CD14-positive monocyte (primary cell): ENCODE data around the gene TMEM244. TPM values are rescaled to one million over a fixed set of nuclear protein-coding genes. Genes with fewer than 3 reads are reported as not detected.
A peak's percentile ranks its signal among the peaks of the same experiment; 100 is the strongest.
"Not testable (repeated sequence)": the region's sequence is repeated elsewhere in the genome, so short reads cannot be mapped to it uniquely, and the experiment has no call there.

Experiments used
- DNase-seq, 3 donors: peaks; one replicate each; pipeline ENCODE4 v3.0.0-alpha.2; 2011 to 2022
- H2AFZ ChIP-seq: 2 replicates; pipeline ENCODE4 v1.6.0; 2012; ENCODE audit warnings: mild to moderate bottlenecking, low read depth, low read length, inconsistent platforms; ENCODE audit not compliant: insufficient read depth, poor library complexity, severe bottlenecking
- H3K27ac ChIP-seq, 2 donors: 1 replicate in 1 of 2; 2 replicates in 1 of 2; pipeline ENCODE4 v1.5.1; 2012 to 2013; ENCODE audit warnings: low read length in 2 of 2, control low read depth in 1 of 2, inconsistent platforms in 1 of 2, low read depth in 1 of 2, mild to moderate bottlenecking in 1 of 2
- H3K27me3 ChIP-seq, 2 donors: one replicate each; pipeline versions ENCODE4 v1.6.0 to v1.6.1; 2011 to 2013; ENCODE audit warnings: low read length in 2 of 2; ENCODE audit not compliant: control insufficient read depth in 2 of 2, insufficient read depth in 2 of 2
- H3K36me3 ChIP-seq, 2 donors: replicated peaks in 1 of 2; 1 replicate in 1 of 2; 2 replicates in 1 of 2; pipeline versions ENCODE4 v1.5.1 to v1.6.1; 2012 to 2013; ENCODE audit warnings: low read length in 2 of 2, control low read depth in 1 of 2, inconsistent platforms in 1 of 2, mild to moderate bottlenecking in 1 of 2; ENCODE audit not compliant: insufficient read depth in 2 of 2, control insufficient read depth in 1 of 2
- H3K4me1 ChIP-seq, 2 donors: 1 replicate in 1 of 2; 2 replicates in 1 of 2; pipeline versions ENCODE4 v1.5.1 to v1.6.1; 2012 to 2013; ENCODE audit warnings: low read length in 2 of 2, control low read depth in 1 of 2, inconsistent platforms in 1 of 2, mild to moderate bottlenecking in 1 of 2, moderate library complexity in 1 of 2; ENCODE audit not compliant: insufficient read depth in 2 of 2, control insufficient read depth in 1 of 2
- H3K4me2 ChIP-seq: replicated peaks from 2 replicates; pipeline ENCODE3; 2012; ENCODE audit warnings: low read length, moderate library complexity, mild to moderate bottlenecking; ENCODE audit not compliant: poor library complexity, severe bottlenecking; ENCODE audit errors: extremely low read depth
- H3K4me3 ChIP-seq, 3 experiments: fragments of 200-600 bp in 1 of 3; sonication (generic) in 1 of 3; replicated peaks in 1 of 3; 1 replicate in 2 of 3; 2 replicates in 1 of 3; pipeline ENCODE4 v1.5.1; 2011 to 2013; ENCODE audit warnings: low read length in 3 of 3, mild to moderate bottlenecking in 3 of 3, control low read depth in 2 of 3, low read depth in 2 of 3, inconsistent platforms in 1 of 3, moderate library complexity in 1 of 3
- H3K79me2 ChIP-seq: 2 replicates; pipeline ENCODE4 v1.6.0; 2012; ENCODE audit warnings: mild to moderate bottlenecking, control low read depth, inconsistent platforms, low read length, moderate library complexity; ENCODE audit not compliant: insufficient read depth
- H3K9ac ChIP-seq: 2 replicates; pipeline ENCODE4 v1.6.0; 2017; ENCODE audit warnings: low read length, mild to moderate bottlenecking; ENCODE audit not compliant: insufficient read depth, poor library complexity, severe bottlenecking
- H3K9me3 ChIP-seq, 2 donors: replicated peaks in 1 of 2; 1 replicate in 1 of 2; 2 replicates in 1 of 2; pipeline versions ENCODE4 v1.5.1 to v1.6.1; 2012 to 2013; ENCODE audit warnings: low read length in 2 of 2, control low read depth in 1 of 2; ENCODE audit not compliant: control insufficient read depth in 1 of 2, insufficient read depth in 1 of 2
- H4K20me1 ChIP-seq: 2 replicates; pipeline ENCODE4 v1.6.0; 2012; ENCODE audit warnings: mild to moderate bottlenecking, low read length, control low read depth, moderate library complexity; ENCODE audit not compliant: insufficient read depth
- H3K27ac Mint-ChIP-seq, 7 donors: one replicate each; pipeline ENCODE4 v1.8.0; 2020; ENCODE audit warnings: mild to moderate bottlenecking in 7 of 7, mixed read lengths in 7 of 7, moderate library complexity in 6 of 7, inconsistent platforms in 2 of 7
- H3K27me3 Mint-ChIP-seq, 3 donors: one replicate each; pipeline ENCODE4 v1.8.0; 2021 to 2022; ENCODE audit warnings: low read depth in 3 of 3, mild to moderate bottlenecking in 3 of 3, mixed read lengths in 3 of 3, moderate library complexity in 3 of 3, inconsistent platforms in 1 of 3
- H3K36me3 Mint-ChIP-seq, 2 donors: one replicate each; pipeline ENCODE4 v1.8.0; 2020; ENCODE audit warnings: mixed read lengths in 2 of 2, inconsistent platforms in 1 of 2, mild to moderate bottlenecking in 1 of 2
- H3K4me1 Mint-ChIP-seq: one replicate; pipeline ENCODE4 v1.8.0; 2020; ENCODE audit warnings: mild to moderate bottlenecking, mixed read lengths
- H3K4me3 Mint-ChIP-seq, 2 donors: one replicate each; pipeline ENCODE4 v1.8.0; 2020; ENCODE audit warnings: mild to moderate bottlenecking in 2 of 2, mixed read lengths in 2 of 2, moderate library complexity in 1 of 2
- H3K9me3 Mint-ChIP-seq, 7 donors: one replicate each; pipeline ENCODE4 v1.8.0; 2020 to 2022; ENCODE audit warnings: mixed read lengths in 7 of 7, mild to moderate bottlenecking in 6 of 7, moderate library complexity in 6 of 7, inconsistent platforms in 2 of 7
- WGBS: methylation state at CpG from one replicate; pipeline ENCODE4 v1.1.5; 2013; ENCODE audit warnings: missing lambda C conversion rate; ENCODE audit not compliant: insufficient coverage; 5-methylcytosine and 5-hydroxymethylcytosine counted together
- intact Hi-C, 2 donors: fragments of 100-400 bp; cut with micrococcal nuclease; formaldehyde crosslinking; loops; one replicate each; pipeline versions ENCODE4 v1.15.0 to v1.15.1; 2023
- polyA plus RNA-seq, 3 donors: library from polyadenylated mRNA; depleted of rRNA in 1 of 3; unstranded in 2 of 3; stranded (reverse) in 1 of 3; fragments of 300-500 nt in 2 of 3; fragments of >200 nt in 1 of 3; fragmentation: Illumina TruSeq in 2 of 3; gene quantifications; 1 replicate in 2 of 3; 2 replicates in 1 of 3; pipeline ENCODE4 v1.2.3, GENCODE V29; 2012 to 2021
- TF ChIP-seq, protein P1 (sequence below): fragments of 200-600 bp; IDR thresholded peaks from one replicate; pipeline ENCODE4 v1.8.0; 2022; ENCODE audit warnings: antibody characterized with exemption, mild to moderate bottlenecking

Gene TMEM244
- polyA plus RNA-seq, 3 donors = not detected

DNA sequence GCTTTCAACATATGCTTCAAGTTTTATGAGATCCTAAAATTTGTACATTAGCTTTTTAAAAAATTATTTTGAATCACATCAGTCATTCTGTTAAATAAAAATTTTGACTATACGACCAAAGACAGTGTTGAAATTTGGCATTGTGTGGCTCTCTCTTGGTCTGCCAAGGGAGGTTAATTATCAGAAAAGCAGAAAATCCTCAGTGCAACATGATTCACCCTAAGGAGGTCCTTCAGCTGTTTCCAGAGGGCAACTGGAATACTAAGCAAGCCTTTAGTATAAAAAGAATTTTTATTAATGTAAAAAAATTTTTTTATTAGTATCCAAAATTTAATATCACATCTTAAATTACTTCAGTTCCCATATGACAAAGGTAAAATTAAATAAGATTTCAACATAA lies 23.1 kb upstream of the TMEM244 start:
- H3K4me3 ChIP-seq = no peak overlapping the region
- Mint-ChIP-seq H3K27ac (no peak overlapping the region), H3K4me1 (peaks cover 9% of the 10 kb centered on the region), H3K36me3 (no peaks in the 10 kb centered on the region), H3K9me3 (peaks cover 0 to 7% (median 0%) of the 10 kb centered on the region in 7 donors), H3K4me3 (no peak overlapping the region), H3K27me3 (peaks cover 0 to 8% (median 2%) of the 10 kb centered on the region in 3 donors)
- H3K9ac ChIP-seq = no peak overlapping the region
- TF ChIP-seq, protein P1, sequence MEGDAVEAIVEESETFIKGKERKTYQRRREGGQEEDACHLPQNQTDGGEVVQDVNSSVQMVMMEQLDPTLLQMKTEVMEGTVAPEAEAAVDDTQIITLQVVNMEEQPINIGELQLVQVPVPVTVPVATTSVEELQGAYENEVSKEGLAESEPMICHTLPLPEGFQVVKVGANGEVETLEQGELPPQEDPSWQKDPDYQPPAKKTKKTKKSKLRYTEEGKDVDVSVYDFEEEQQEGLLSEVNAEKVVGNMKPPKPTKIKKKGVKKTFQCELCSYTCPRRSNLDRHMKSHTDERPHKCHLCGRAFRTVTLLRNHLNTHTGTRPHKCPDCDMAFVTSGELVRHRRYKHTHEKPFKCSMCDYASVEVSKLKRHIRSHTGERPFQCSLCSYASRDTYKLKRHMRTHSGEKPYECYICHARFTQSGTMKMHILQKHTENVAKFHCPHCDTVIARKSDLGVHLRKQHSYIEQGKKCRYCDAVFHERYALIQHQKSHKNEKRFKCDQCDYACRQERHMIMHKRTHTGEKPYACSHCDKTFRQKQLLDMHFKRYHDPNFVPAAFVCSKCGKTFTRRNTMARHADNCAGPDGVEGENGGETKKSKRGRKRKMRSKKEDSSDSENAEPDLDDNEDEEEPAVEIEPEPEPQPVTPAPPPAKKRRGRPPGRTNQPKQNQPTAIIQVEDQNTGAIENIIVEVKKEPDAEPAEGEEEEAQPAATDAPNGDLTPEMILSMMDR = no peak
- no peak for DNase-seq
- intact Hi-C loops = no loop called here
- no peaks in the 10 kb centered on the region for H3K9me3 ChIP-seq
- H3K27ac ChIP-seq = no peak overlapping the region
- no peaks in the 10 kb centered on the region for H3K27me3 ChIP-seq
- H3K4me1 ChIP-seq = peaks cover 3 to 9% of the 10 kb centered on the region in 2 donors
- H3K36me3 ChIP-seq = no peaks in the 10 kb centered on the region
- WGBS = no CpG with 5 or more reads among the region's 1 CpG
- no peaks in the 10 kb centered on the region for H3K79me2 ChIP-seq
- H2AFZ ChIP-seq = no peak overlapping the region
- no peak overlapping the region for H3K4me2 ChIP-seq
- H4K20me1 ChIP-seq = no peaks in the 10 kb centered on the region

DNA sequence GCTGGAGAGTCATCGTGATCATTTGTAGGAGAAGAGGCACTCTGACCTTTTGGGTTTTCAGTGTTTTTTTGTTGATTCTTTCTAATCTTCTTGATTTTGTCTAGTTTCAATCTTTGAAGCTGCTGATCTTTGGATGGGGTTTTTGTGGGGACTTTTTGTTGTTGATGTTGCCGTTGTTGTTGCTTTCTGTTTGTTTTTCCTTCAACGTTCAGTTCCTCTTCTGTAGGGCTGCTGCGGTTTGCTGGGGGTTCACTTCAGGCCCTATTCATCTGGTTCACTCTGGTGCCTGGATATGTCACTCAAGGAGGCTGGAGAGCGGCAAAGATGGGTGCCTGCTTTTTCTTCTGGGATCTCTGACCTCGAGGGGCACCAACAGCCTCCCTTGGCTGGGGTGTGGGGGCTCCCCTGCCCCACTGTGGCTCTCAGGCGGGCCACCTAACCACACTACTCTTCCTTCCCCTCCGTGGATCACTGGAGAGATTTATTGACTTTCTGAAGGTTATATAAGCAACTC lies 21.5 kb upstream of the TMEM244 start:
- WGBS = 29% methylated on average over 3 of the region's 8 CpGs
- Mint-ChIP-seq H3K4me3 (peak overlapping the region; percentile 53 to 88), H3K4me1 (peaks cover 9% of the 10 kb centered on the region), H3K27ac (peak overlapping the region in 6 of 7 donors; percentile 1 to 77 (median 12)), H3K9me3 (peaks cover 0 to 16% (median 3%) of the 10 kb centered on the region in 7 donors), H3K27me3 (peaks cover 0 to 8% (median 2%) of the 10 kb centered on the region in 3 donors), H3K36me3 (no peaks in the 10 kb centered on the region)
- DNase-seq = peak in 2 of 3 donors; percentile 14 to 58
- intact Hi-C loops = no loop called here
- Histone ChIP-seq H3K4me1 (peaks cover 3 to 9% of the 10 kb centered on the region in 2 donors), H3K4me2 (peak overlapping the region; percentile 55), H3K27ac (no peak overlapping the region), H4K20me1 (no peaks in the 10 kb centered on the region), H3K9me3 (no peaks in the 10 kb centered on the region), H3K27me3 (no peaks in the 10 kb centered on the region), H3K36me3 (no peaks in the 10 kb centered on the region), H3K9ac (peak overlapping the region; percentile 19), H2AFZ (peak overlapping the region; percentile 77), H3K79me2 (no peaks in the 10 kb centered on the region), H3K4me3 (peak overlapping the region in 1 of 3 experiments; percentile 44)
- TF ChIP-seq, protein P1 = no peak

DNA sequence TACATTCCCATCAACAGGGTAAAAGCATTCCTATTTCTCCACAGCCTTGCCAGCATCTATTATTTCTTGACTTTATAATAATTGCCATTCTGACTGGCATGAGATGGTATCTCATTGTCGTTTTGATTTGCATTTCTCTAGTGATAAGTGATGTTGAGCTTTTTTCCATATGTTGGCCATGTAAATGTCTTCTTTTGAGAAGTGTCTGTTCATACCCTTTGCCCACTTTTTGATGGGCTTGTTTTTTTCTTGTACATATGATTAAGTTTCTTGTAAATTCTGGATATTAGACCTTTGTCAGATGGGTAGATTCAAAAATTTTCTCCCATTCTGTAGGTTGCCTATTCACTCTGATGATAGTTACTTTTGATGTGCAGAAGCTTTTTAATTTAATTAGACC lies 16.8 kb upstream of the TMEM244 start:
- H3K36me3 ChIP-seq, H3K36me3 Mint-ChIP-seq, H3K9ac ChIP-seq, H3K79me2 ChIP-seq, H3K9me3 ChIP-seq, H3K27ac Mint-ChIP-seq, H3K27me3 Mint-ChIP-seq, DNase-seq, H3K4me3 ChIP-seq, H3K27ac ChIP-seq, H3K4me2 ChIP-seq, intact Hi-C loops, H3K27me3 ChIP-seq, H2AFZ ChIP-seq, H4K20me1 ChIP-seq, H3K4me3 Mint-ChIP-seq: not testable (repeated sequence)
- no CpG with 5 or more reads among the region's 1 CpG for WGBS
- H3K4me1 ChIP-seq = peaks cover 13 to 21% of the 10 kb centered on the region in 2 donors
- Mint-ChIP-seq H3K4me1 (peaks cover 22% of the 10 kb centered on the region), H3K9me3 (peaks cover 0 to 12% (median 3%) of the 10 kb centered on the region in 7 donors)
